ENCODE results near the gene PKP3. TPM values are rescaled to one million over a fixed set of nuclear protein-coding genes. Genes with fewer than 3 reads are reported as not detected.

PKP3 gene
- total RNA-seq, 1 donor = 5.6 TPM

GRCh38 chr11:380095-380480, 13.9 kb upstream of the PKP3 start:
- H3K4me3 ChIP-seq (ENCODE audit: low read depth, low read length) = no peak overlapping the region
- TF ChIP-seq CTCF (IDR thresholded peaks at IDR 0.05; ENCODE audit: insufficient read depth, low read length) = no peak
- DNase-seq (ENCODE audit: low read depth) = no peak

GRCh38 chr11:380491-380890, 13.5 kb upstream of the PKP3 start:
- DNase-seq (ENCODE audit: low read depth) = no peak
- no peak for TF ChIP-seq CTCF (IDR thresholded peaks at IDR 0.05; ENCODE audit: insufficient read depth, low read length)
- no peak overlapping the region for H3K4me3 ChIP-seq (ENCODE audit: low read depth, low read length)

DNA sequence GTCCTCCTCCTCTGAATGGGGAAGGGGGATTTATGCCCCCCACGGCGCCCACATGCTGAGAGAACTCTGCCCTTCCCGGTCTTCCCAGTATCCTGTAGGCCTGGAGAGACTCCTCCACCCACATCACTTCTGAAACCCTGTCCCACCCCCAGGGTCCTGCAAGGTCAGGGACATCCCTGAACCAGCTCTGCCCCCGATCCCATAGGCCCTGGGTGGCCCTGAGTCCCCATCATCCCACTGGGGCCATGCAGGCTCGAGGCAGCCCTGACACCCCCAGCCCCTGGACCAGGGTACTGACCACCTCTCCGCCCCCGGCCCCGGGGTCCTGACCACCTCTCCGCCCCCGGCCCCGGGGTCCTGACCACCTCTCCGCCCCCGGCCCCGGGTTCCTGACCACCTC, 13.0 kb upstream of the PKP3 start:
- no peak overlapping the region for H3K4me3 ChIP-seq (ENCODE audit: low read depth, low read length)
- TF ChIP-seq CTCF (IDR thresholded peaks at IDR 0.05; ENCODE audit: insufficient read depth, low read length) = no peak
- no peak for DNase-seq (ENCODE audit: low read depth)

DNA sequence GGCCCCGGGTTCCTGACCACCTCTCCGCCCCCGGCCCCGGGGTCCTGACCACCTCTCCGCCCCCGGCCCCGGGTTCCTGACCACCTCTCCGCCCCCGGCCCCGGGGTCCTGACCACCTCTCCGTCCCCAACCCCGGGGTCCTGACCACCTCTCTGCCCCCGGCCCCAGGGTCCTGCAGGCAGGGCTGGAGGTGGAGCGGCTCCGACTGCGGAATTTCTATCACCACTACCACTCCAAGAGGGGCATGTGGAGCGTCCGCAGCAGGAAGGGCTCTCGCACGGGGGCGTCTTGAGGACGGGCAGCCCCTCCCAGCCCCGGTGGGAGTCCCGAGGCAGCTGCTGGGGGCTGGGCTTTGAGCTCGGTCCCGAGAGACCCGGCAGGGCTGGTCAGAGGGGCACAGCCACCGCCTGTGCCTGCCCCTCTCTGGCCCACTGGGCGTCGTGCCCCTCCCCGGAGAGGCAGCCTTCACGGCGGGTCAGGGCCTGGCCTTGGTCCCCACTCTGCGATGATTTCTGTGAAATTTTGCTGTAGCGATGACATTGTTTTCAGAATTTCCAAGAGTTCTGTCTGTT, 12.4 kb upstream of the PKP3 start:
- H3K4me3 ChIP-seq (ENCODE audit: low read depth, low read length) = no peak overlapping the region
- no peak for TF ChIP-seq CTCF (IDR thresholded peaks at IDR 0.05; ENCODE audit: insufficient read depth, low read length)
- no peak for DNase-seq (ENCODE audit: low read depth)

DNA sequence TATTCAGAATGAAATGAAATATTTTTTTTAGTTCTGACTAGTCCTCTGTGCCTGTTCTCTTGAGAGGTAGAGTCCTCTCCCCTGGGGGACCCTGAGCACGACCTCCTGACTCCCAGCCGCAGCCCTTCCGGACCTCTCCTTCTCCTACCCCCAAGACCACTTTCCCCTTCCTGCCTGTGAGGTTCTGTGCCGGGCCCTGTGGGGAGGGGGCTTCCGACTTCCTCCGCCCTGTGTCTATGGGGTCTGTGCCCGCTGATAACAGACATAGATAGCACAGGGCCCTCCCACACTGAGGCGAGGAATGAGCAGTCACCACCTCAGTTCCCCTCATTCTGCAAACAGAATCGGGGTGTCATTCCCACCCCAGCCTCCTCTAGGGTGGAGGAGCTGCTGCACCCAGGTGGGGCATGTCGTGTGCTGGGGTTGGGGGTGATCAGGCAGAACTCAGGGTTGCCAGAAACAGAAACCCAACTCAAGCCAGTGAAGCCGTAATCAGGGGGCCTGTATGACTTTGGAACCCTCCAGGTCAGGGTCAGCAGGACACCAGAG, 11.9 kb upstream of the PKP3 start:
- no peak for TF ChIP-seq CTCF (IDR thresholded peaks at IDR 0.05; ENCODE audit: insufficient read depth, low read length)
- no peak for DNase-seq (ENCODE audit: low read depth)
- H3K4me3 ChIP-seq (ENCODE audit: low read depth, low read length) = no peak overlapping the region

DNA sequence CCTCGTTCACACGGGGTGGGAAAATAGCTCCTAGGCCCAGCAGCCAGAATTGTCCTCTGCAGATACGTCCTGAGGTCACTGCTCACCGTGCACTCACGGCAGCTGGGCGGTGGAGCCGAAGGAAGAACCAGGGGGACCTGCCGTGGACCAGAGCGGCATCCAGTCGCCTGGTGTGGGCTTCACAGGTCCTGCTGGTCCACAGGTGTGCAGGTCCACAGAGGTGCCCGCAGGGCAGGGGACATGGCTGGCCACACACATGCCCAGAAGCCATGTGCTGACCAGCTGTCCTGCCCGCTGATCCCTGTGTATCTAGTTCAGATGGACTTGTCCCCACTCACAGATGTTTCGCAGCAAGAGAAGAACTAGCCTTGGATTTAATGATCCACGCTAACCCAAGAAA, 10.6 kb upstream of the PKP3 start:
- no peak for DNase-seq (ENCODE audit: low read depth)
- TF ChIP-seq CTCF (IDR thresholded peaks at IDR 0.05; ENCODE audit: insufficient read depth, low read length) = no peak
- no peak overlapping the region for H3K4me3 ChIP-seq (ENCODE audit: low read depth, low read length)

- no peak for DNase-seq (ENCODE audit: low read depth)
- no peak overlapping the region for H3K4me3 ChIP-seq (ENCODE audit: low read depth, low read length)
- no peak for TF ChIP-seq CTCF (IDR thresholded peaks at IDR 0.05; ENCODE audit: insufficient read depth, low read length)
Measured at GRCh38 chr11:384511-384910, 9.5 kb upstream of the PKP3 start.
